GM21825 (cell line): ENCODE data around the gene CHRNB1.
"Not testable (repeated sequence)": the region's sequence is repeated elsewhere in the genome, so short reads cannot be mapped to it uniquely, and the experiment has no call there.

ENCODE experiments used
- ATAC-seq: cut with Tn5 transposase; IDR thresholded peaks from one replicate; pipeline ENCODE4 v1.9.1; 2021; ENCODE audit warnings: mild to moderate bottlenecking, moderate library complexity; ENCODE audit not compliant: unreplicated experiment

The CHRNB1 gene

GRCh38 chr17:7482742-7483088 lies 37.9 kb downstream of the CHRNB1 start:
- not testable (repeated sequence) for ATAC-seq

- peak; percentile 29 for ATAC-seq
Measured at GRCh38 chr17:7483255-7484066, 38.6 kb downstream of the CHRNB1 start.

- peak; percentile 62 for ATAC-seq
Measured at GRCh38 chr17:7484067-7484918, 39.4 kb downstream of the CHRNB1 start, which contains the start of gene POLR2A. POLR2A (plus strand) TSS chr17:7484366.

- ATAC-seq, result no peak
Measured at GRCh38 chr17:7484919-7485377, 40.1 kb downstream of the CHRNB1 start.

- no peak for ATAC-seq
Measured at GRCh38 chr17:7486181-7486580, 41.3 kb downstream of the CHRNB1 start.

GRCh38 chr17:7490144-7490543 lies 45.3 kb downstream of the CHRNB1 start:
- ATAC-seq, result no peak

GRCh38 chr17:7491583-7491982 lies 46.7 kb downstream of the CHRNB1 start:
- no peak for ATAC-seq

- no peak for ATAC-seq
Measured at GRCh38 chr17:7493941-7494340, 49.1 kb downstream of the CHRNB1 start.

- no peak for ATAC-seq
Measured at GRCh38 chr17:7495906-7496434, 51.1 kb downstream of the CHRNB1 start.

- no peak for ATAC-seq
Measured at GRCh38 chr17:7496470-7497183, 51.8 kb downstream of the CHRNB1 start.

GRCh38 chr17:7497228-7497627 lies 52.4 kb downstream of the CHRNB1 start:
- ATAC-seq, result no peak

- no peak for ATAC-seq
Measured at GRCh38 chr17:7497636-7498035, 52.8 kb downstream of the CHRNB1 start.

- no peak for ATAC-seq
Measured at GRCh38 chr17:7499161-7499560, 54.3 kb downstream of the CHRNB1 start.

GRCh38 chr17:7501729-7502128 lies 56.9 kb downstream of the CHRNB1 start:
- no peak for ATAC-seq

- ATAC-seq, result no peak
Measured at GRCh38 chr17:7502171-7502847, 57.4 kb downstream of the CHRNB1 start.

GRCh38 chr17:7502987-7503386 lies 58.1 kb downstream of the CHRNB1 start:
- ATAC-seq, result no peak

- no peak for ATAC-seq
Measured at GRCh38 chr17:7503521-7503920, 58.7 kb downstream of the CHRNB1 start.
